Measurements from ENCODE around the gene SMG6.
A peak's percentile ranks its signal among the peaks of the same experiment; 100 is the strongest.

The SMG6 gene

DNA sequence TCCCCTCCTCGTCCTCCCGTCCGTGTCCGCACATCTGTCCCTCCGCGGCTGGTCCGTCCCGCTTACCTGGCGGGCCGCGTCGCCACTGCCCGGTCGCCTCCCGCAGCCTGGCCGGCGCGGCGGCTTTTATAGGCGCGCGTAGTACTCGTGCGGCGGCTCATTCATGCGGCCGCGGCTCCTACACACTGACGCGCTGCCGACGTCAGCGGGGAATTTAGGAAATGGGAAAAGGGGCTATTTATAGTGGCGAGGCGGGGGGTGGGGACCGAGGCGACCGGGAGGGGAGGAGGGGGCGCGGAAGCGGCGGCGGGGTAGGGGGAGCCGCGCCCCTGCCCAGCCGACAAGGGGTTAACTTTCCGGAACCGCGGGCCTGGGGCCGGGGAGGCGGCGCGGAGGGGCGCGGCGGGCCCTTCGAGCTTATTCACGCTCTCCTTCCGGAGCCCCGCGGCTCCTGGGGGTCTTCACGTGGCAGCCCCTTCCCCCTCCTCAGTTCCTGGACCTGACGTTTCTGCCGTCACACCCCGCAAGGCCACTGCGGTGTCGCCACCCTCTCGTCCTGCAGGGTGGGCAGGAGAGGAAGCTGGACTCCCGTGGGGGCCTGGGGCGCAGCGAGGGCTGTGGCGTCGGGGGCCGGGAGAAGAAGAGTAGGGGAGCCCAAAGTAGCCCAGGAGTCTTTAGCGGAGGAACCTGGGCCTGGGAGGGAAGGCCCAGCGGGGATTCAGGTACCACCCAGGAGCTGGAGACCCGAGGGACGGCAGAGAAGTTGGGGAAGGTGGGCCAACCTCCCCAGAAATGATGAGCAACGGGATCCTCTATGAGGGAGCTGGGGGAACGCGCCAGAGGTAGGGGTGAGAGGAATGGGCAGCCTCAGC is 252.3 kb downstream of the SMG6 start:
- no peak for DNase-seq
- H3K36me3 ChIP-seq = no peaks in the 10 kb centered on the region
- peaks cover 0 to 67% of the 10 kb centered on the region in 2 donors for H3K27me3 ChIP-seq
- no peak for TF ChIP-seq CTCF (IDR thresholded peaks at IDR 0.05)
- H3K9me3 ChIP-seq = no peaks in the 10 kb centered on the region
- H3K27ac ChIP-seq = no peak overlapping the region
- H3K4me3 ChIP-seq = peak overlapping the region; percentile 61 to 83
- H3K4me1 ChIP-seq = peaks cover 0 to 58% (median 51%) of the 10 kb centered on the region in 4 donors
- intact Hi-C loops (cut with DNase I; ENCODE audit: low total_unique reads) = no loop called here

DNA sequence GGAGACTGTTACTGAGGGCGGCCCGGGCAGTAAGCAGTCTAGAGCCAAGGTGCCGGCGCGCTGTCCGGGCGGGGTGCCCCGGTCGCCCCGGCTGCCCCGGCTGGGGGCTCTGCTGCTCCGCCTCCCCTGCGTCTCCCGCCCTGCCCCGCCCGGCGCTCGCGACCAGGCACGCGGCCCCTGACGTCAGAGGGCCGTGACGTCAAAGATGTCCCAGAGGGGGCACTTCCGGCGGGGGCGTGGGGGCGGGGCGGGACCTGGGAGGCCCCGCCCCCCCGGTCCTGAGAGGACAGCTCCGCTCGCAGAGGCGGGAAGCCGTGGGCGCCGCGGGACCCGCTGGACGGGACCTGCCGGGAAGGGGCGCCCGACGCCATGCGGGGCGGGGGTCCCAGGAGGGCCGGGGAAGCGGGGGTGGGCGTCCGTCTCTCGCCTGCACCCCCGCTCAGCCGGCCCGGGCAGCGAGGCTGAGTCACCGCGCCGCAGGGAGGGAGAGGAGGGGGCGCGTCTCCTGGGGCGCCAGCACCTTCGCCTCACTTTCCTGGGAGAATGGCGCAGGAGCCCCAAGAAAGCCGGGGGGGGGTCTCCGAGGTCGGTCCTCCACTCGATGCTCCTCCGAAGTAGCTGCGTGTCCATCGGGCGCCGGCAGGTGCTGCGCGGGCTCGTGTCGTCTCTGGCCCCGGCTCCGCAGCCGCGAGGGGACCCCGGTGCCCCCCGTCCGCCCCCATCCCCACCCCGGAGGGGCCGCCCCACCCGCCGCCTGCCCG is 253.1 kb downstream of the SMG6 start:
- Histone ChIP-seq H3K9me3 (no peaks in the 10 kb centered on the region), H3K36me3 (no peaks in the 10 kb centered on the region), H3K27ac (no peak overlapping the region), H3K4me3 (peak overlapping the region; percentile 61 to 83), H3K4me1 (peaks cover 0 to 54% (median 48%) of the 10 kb centered on the region in 4 donors), H3K27me3 (peaks cover 0 to 68% of the 10 kb centered on the region in 2 donors)
- intact Hi-C loops (cut with DNase I; ENCODE audit: low total_unique reads) = no loop called here
- no peak for TF ChIP-seq CTCF (IDR thresholded peaks at IDR 0.05)
- no peak for DNase-seq

DNA sequence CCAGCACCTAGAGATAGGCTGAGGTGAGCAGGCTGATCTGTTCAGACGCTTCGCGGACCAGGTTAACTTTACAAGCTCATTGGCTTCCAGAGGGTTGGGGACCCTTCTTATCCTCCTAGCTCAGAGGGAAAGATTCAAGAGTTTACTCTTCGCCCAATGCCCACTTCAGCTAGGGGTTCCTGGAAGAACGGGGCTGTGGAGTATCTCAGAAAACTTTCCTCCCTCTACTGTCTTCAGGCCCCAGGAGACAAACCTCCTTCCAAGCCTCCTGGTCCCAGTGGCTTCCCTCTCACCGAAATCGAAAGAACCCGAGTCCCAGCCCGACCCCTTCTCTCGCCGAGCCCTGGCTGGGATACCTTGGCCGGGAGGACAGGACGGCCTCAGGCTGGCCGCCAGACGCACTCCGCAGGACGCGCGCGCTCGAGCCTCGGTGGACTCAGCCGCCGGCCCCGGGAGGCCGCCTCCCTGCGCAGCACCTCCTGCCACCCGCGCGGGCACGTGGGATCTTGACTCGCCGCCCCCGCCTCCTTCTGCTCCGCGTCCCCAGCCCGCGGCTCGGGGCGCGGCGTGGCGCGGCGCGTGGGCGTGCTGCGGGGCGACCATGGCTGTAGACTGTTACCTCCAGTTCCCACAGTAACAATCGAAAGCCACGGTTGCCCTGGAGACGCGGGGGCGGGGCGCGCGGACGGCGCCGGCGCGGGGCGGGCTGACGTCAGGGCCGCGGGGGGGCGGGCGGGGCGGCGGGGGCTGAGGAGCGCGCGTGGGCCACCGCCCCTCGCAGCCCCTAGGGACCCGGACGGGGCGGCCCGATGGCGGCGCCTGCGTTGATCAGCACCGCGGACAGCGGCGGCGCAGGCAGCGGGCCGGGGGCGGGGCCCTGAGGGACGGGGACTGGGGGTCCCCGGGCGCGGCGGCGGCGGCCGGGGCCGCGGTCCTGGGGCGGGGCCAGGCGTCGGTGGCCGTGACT is 254.0 kb downstream of the SMG6 start:
- H3K4me1 ChIP-seq = peaks cover 0 to 47% (median 41%) of the 10 kb centered on the region in 4 donors
- H3K27ac ChIP-seq = peak overlapping the region; percentile 58 to 63
- no peak for TF ChIP-seq CTCF (IDR thresholded peaks at IDR 0.05)
- DNase-seq = peak; percentile 82 to 90
- intact Hi-C loops (cut with DNase I; ENCODE audit: low total_unique reads) = no loop called here
- no peaks in the 10 kb centered on the region for H3K9me3 ChIP-seq
- peaks cover 0 to 61% of the 10 kb centered on the region in 2 donors for H3K27me3 ChIP-seq
- peak overlapping the region; percentile 61 to 83 for H3K4me3 ChIP-seq
- peaks cover 0 to 3% (median 2%) of the 10 kb centered on the region in 3 donors for H3K36me3 ChIP-seq

DNA sequence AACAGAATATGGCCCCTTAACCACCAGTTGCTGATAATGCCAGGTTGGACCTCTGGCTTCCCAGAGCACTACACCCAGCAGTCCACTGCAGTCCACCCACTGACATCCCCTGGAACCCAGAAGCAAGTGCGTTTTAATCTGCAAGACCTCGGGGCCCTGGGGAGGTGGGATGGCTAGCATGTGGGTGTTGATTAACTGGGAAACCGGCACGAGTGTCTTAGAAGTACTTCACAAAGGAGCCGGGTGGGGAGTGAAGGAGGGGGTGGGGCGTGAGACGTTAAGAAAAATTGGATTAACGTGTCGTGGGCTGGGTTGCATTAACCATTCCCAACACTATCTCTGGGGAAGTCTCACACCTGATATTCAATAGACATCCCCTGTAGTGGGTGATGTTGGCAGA is 254.8 kb downstream of the SMG6 start:
- Histone ChIP-seq H3K36me3 (peaks cover 0 to 11% (median 10%) of the 10 kb centered on the region in 3 donors), H3K27ac (no peak overlapping the region), H3K9me3 (no peaks in the 10 kb centered on the region), H3K4me1 (peaks cover 0 to 47% (median 36%) of the 10 kb centered on the region in 4 donors), H3K27me3 (peaks cover 0 to 53% of the 10 kb centered on the region in 2 donors), H3K4me3 (peak overlapping the region in 1 of 2 donors; percentile 83)
- no peak for DNase-seq
- TF ChIP-seq CTCF (IDR thresholded peaks at IDR 0.05) = no peak
- intact Hi-C loops (cut with DNase I; ENCODE audit: low total_unique reads) = no loop called here

DNA sequence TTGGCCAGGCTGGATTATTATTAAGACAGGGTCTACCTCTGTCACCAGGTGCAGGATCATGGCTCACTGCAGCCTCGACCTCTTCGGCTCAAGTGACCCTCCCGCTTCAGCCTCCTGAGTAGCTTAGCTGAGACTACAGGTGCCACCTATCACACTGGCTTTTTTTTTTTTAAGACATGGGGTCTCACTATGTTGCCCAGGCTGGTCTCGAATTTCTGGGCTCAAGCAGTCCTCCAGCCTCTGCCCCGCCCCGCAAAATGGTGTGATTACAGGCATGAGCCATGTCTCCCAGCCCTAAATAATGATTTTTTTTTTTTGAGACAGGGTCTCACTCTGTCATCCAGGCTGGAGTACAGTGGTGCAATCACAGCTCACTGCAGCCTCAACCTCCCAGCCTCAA is 256.0 kb downstream of the SMG6 start:
- intact Hi-C loops (cut with DNase I; ENCODE audit: low total_unique reads) = no loop called here
- H3K27me3 ChIP-seq = peaks cover 0 to 43% of the 10 kb centered on the region in 2 donors
- TF ChIP-seq CTCF (IDR thresholded peaks at IDR 0.05) = no peak
- H3K27ac ChIP-seq = no peak overlapping the region
- peaks cover 0 to 52% (median 41%) of the 10 kb centered on the region in 4 donors for H3K4me1 ChIP-seq
- H3K36me3 ChIP-seq = peaks cover 0 to 21% (median 18%) of the 10 kb centered on the region in 3 donors
- H3K4me3 ChIP-seq = no peak overlapping the region
- no peak for DNase-seq
- H3K9me3 ChIP-seq = no peaks in the 10 kb centered on the region
